WTC11 (cell line): ENCODE measurements around the gene PAQR4. TPM values are rescaled to one million over a fixed set of nuclear protein-coding genes. Genes with fewer than 3 reads are reported as not detected.
A peak's percentile ranks its signal among the peaks of the same experiment; 100 is the strongest.

Experiments
- ATAC-seq: fragments of 200-7000 bp; cut with Tn5 transposase; 2 replicates; pipeline ENCODE4 v1.10.0; 2021; ENCODE audit warnings: mild to moderate bottlenecking, moderate library complexity
- CTCF ChIA-PET: fragments of 300-600 bp; sonication (Branson Sonifier 250); formaldehyde crosslinking; loops from one replicate; lab custom pipeline; 2021; ENCODE audit warnings: antibody characterized with exemption; lab: Charles Lee
- POLR2A ChIA-PET: fragments of 350-600 bp; sonication (Branson Sonifier 250); formaldehyde crosslinking; loops from one replicate; lab custom pipeline; 2021; ENCODE audit warnings: antibody characterized with exemption; lab: Charles Lee
- DNase-seq: peaks from one replicate; pipeline ENCODE4 v3.0.0; 2021; ENCODE audit warnings: low spot score
- H3K27ac Mint-ChIP-seq: 2 replicates; pipeline ENCODE4 v1.8.0; 2021; ENCODE audit warnings: mixed read lengths
- H3K27me3 Mint-ChIP-seq: 2 replicates; pipeline ENCODE4 v1.8.0; 2021; ENCODE audit warnings: low read depth, mild to moderate bottlenecking, moderate library complexity, mixed read lengths
- H3K36me3 Mint-ChIP-seq: 2 replicates; pipeline ENCODE4 v1.8.0; 2021; ENCODE audit warnings: mixed read lengths
- H3K4me1 Mint-ChIP-seq: 2 replicates; pipeline ENCODE4 v1.8.0; 2022; ENCODE audit warnings: mixed read lengths
- H3K4me3 Mint-ChIP-seq: 2 replicates; pipeline ENCODE4 v1.8.0; 2021; ENCODE audit warnings: mild to moderate bottlenecking, moderate library complexity, mixed read lengths
- H3K9me3 Mint-ChIP-seq: 2 replicates; pipeline ENCODE4 v1.8.0; 2021; ENCODE audit warnings: mixed read lengths
- CREB1 ChIP-seq: sonication (generic); formaldehyde crosslinking; IDR thresholded peaks from 2 replicates; pipeline ENCODE4 v1.8.0; 2023; ENCODE audit warnings: mild to moderate bottlenecking, missing genetic modification reagents
- CREM ChIP-seq: sonication (generic); formaldehyde crosslinking; IDR thresholded peaks from 2 replicates; pipeline ENCODE4 v1.8.1; 2022; ENCODE audit warnings: mild to moderate bottlenecking, missing genetic modification reagents, moderate library complexity
- ETV6 ChIP-seq: sonication (generic); formaldehyde crosslinking; IDR thresholded peaks from 2 replicates; pipeline ENCODE4 v1.8.1; 2022; ENCODE audit warnings: mild to moderate bottlenecking, missing genetic modification reagents
- FOXK1 ChIP-seq: sonication (generic); formaldehyde crosslinking; IDR thresholded peaks from 2 replicates; pipeline ENCODE4 v1.8.0; 2022; ENCODE audit warnings: mild to moderate bottlenecking, moderate library complexity, missing genetic modification reagents
- GRHL2 ChIP-seq: fragments of 250-450 bp; sonication (Bioruptor Pico); IDR thresholded peaks from 2 replicates; pipeline ENCODE4 v1.8.0; 2022; ENCODE audit warnings: mild to moderate bottlenecking, moderate library complexity; ENCODE audit not compliant: insufficient replicate concordance, severe bottlenecking
- JUN ChIP-seq: sonication (generic); formaldehyde crosslinking; IDR thresholded peaks from 2 replicates; pipeline ENCODE4 v1.8.0; 2023; ENCODE audit warnings: mild to moderate bottlenecking, missing genetic modification reagents
- NR2C2 ChIP-seq: sonication (generic); formaldehyde crosslinking; IDR thresholded peaks from 2 replicates; pipeline ENCODE4 v1.8.0; 2022; ENCODE audit warnings: mild to moderate bottlenecking, missing genetic modification reagents
- PRRX2 ChIP-seq: fragments of 250-450 bp; sonication (Bioruptor Pico); IDR thresholded peaks from 2 replicates; pipeline ENCODE4 v1.8.0; 2021; ENCODE audit warnings: mild to moderate bottlenecking
- SMAD3 ChIP-seq: sonication (generic); formaldehyde crosslinking; IDR thresholded peaks from 2 replicates; pipeline ENCODE4 v1.8.0; 2022; ENCODE audit warnings: missing genetic modification reagents, mild to moderate bottlenecking, borderline replicate concordance
- TEAD4 ChIP-seq: sonication (generic); formaldehyde crosslinking; IDR thresholded peaks from 2 replicates; pipeline ENCODE4 v1.8.0; 2022; ENCODE audit warnings: mild to moderate bottlenecking, missing genetic modification reagents
- TP53 ChIP-seq: sonication (generic); formaldehyde crosslinking; IDR thresholded peaks from 2 replicates; pipeline ENCODE4 v1.8.1; 2023; ENCODE audit warnings: mild to moderate bottlenecking, missing genetic modification reagents
- ZBTB21 ChIP-seq: sonication (generic); formaldehyde crosslinking; IDR thresholded peaks from 2 replicates; pipeline ENCODE4 v1.8.1; 2023; ENCODE audit warnings: mild to moderate bottlenecking, missing genetic modification reagents, borderline replicate concordance
- ZNF138 ChIP-seq: sonication (generic); formaldehyde crosslinking; conservative IDR thresholded peaks from 2 replicates; pipeline ENCODE4 v1.8.1; 2022; ENCODE audit warnings: mild to moderate bottlenecking, moderate library complexity, missing genetic modification reagents
- ZNF232 ChIP-seq: sonication (generic); formaldehyde crosslinking; IDR thresholded peaks from 2 replicates; pipeline ENCODE4 v1.8.0; 2022; ENCODE audit warnings: mild to moderate bottlenecking, missing genetic modification reagents
- ZNF317 ChIP-seq: sonication (generic); formaldehyde crosslinking; IDR thresholded peaks from 2 replicates; pipeline ENCODE4 v1.8.1; 2023; ENCODE audit warnings: low read depth, mild to moderate bottlenecking, moderate library complexity, missing genetic modification reagents, borderline replicate concordance
- total RNA-seq: library from RNA; stranded (reverse); gene quantifications from 3 replicates; pipeline ENCODE4 v1.2.3, GENCODE V29; 2021
- TF ChIP-seq, protein P1 (sequence below): sonication (generic); formaldehyde crosslinking; IDR thresholded peaks from 2 replicates; pipeline ENCODE4 v1.8.1; 2022; ENCODE audit warnings: mild to moderate bottlenecking, moderate library complexity, missing genetic modification reagents
- TF ChIP-seq, protein P2 (sequence below): sonication (generic); formaldehyde crosslinking; IDR thresholded peaks from 2 replicates; pipeline ENCODE4 v1.8.0; 2022; ENCODE audit warnings: mild to moderate bottlenecking, missing genetic modification reagents
- TF ChIP-seq, protein P3 (sequence below): fragments of 250-450 bp; sonication (Bioruptor Pico); conservative IDR thresholded peaks from 2 replicates; pipeline ENCODE4 v1.9.0; 2021; ENCODE audit warnings: mild to moderate bottlenecking
- TF ChIP-seq, protein P4 (sequence below): sonication (generic); formaldehyde crosslinking; IDR thresholded peaks from 2 replicates; pipeline ENCODE4 v1.8.0; 2023; ENCODE audit warnings: mild to moderate bottlenecking, missing genetic modification reagents
- TF ChIP-seq, protein P5 (sequence below): sonication (generic); formaldehyde crosslinking; IDR thresholded peaks from 2 replicates; pipeline ENCODE4 v1.8.0; 2022; ENCODE audit warnings: mild to moderate bottlenecking, missing genetic modification reagents
- TF ChIP-seq, protein P6 (sequence below): fragments of 250-450 bp; sonication (Bioruptor Pico); IDR thresholded peaks from 2 replicates; pipeline ENCODE4 v2.1.2; 2022; ENCODE audit warnings: mild to moderate bottlenecking, moderate library complexity
- TF ChIP-seq, protein P7 (sequence below): sonication (generic); formaldehyde crosslinking; IDR thresholded peaks from 2 replicates; pipeline ENCODE4 v1.8.1; 2023; ENCODE audit warnings: mild to moderate bottlenecking, missing genetic modification reagents
- TF ChIP-seq, protein P8 (sequence below): sonication (generic); formaldehyde crosslinking; IDR thresholded peaks from 2 replicates; pipeline ENCODE4 v1.8.1; 2022; ENCODE audit warnings: low read depth, missing genetic modification reagents, borderline replicate concordance

PAQR4 gene
- total RNA-seq, 1 experiment from 2014 or later = 32.4 TPM

DNA sequence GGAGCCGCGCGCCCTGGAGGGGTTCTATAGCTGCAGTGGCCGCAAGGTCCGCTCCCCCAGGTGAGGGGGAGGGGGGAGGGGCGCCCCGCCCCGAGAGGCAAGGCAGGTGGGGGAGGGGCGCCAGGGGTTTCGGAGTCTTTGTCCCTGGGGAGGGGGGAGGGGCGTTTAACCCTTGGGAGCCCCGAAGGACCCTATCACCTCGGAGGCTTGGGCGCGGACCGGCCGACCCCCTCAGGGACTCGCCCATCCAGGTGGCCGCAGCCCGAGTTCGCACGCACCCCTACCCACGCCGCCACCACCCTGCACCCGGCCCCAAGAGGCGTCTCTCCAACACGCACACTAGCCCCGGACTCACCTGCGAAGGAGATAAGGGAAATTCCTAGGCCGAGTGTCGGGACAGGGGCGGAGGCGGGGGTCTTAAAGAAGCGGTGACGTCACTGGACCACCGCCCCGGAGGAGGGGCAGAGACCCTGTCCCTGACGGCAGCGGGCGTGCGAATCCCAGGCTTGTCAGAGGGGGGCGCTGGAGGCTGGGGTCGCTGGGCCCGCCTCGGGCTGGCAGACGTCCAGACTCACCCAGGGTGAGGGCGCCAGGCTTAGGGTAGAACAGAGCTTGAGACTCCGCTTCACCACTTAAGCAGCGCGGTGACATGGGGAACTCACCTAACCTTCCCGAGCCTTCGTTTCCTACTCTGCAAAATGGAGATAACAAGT is 48.8 kb downstream of the PAQR4 start, which contains the start of gene CLDN6:
TSS of gene CLDN6 (minus strand) at position 390 of the 713 bp plus-strand sequence. CDS start 2,162 bp downstream, outside the sequence.
- Mint-ChIP-seq H3K27ac (peak within 1 kb of the TSS; percentile 96), H3K9me3 (no peaks in the 10 kb centered on the region), H3K27me3 (peaks cover 5% of the 10 kb centered on the region; the same call in 1 of the 2 replicates), H3K4me3 (peak within 1 kb of the TSS; percentile 93), H3K36me3 (peaks cover 21% of the 10 kb centered on the region), H3K4me1 (peaks cover 69% of the 10 kb centered on the region)
- ATAC-seq (peak; percentile 49), DNase-seq (peak; percentile 99)
- POLR2A ChIA-PET = interaction anchor here (0.8 to 17.1 kb wide), 5 partner anchors 12 to 40 kb away, joined by 3 to 502 read pairs (median 8); partner anchors contain the start of gene CLDN9
- CTCF ChIA-PET = interaction anchor here (0.5 to 8.6 kb wide), 18 partner anchors 11 to 180 kb away, joined by 3 to 360 read pairs (median 4); partner anchors contain the start of genes CLDN9, KREMEN2 and ZSCAN10
- TF ChIP-seq PRRX2 (CRISPR knock-in tag) (no peak), ZBTB21 (CRISPR knock-in tag) (peak; percentile 70; the same call in 1 of the 2 replicates), TEAD4 (CRISPR knock-in tag) (no peak), CREB1 (CRISPR knock-in tag) (0 out of 2 replicates have a peak, but pooled peaks have one; percentile 16), NR2C2 (CRISPR knock-in tag) (no peak), GRHL2 (CRISPR knock-in tag) (no peak), ETV6 (CRISPR knock-in tag) (peak; percentile 77), TP53 (CRISPR knock-in tag) (peak; percentile 85), FOXK1 (peak; percentile 38; the same call in 1 of the 2 replicates), ZNF138 (no peak), SMAD3 (CRISPR knock-in tag) (peak; percentile 71; the same call in 1 of the 2 replicates), ZNF232 (peak; percentile 78; the same call in 1 of the 2 replicates), JUN (CRISPR knock-in tag) (no peak), CREM (CRISPR knock-in tag) (peak; percentile 91), ZNF317 (CRISPR knock-in tag) (no peak)
- TF ChIP-seq, protein P1, sequence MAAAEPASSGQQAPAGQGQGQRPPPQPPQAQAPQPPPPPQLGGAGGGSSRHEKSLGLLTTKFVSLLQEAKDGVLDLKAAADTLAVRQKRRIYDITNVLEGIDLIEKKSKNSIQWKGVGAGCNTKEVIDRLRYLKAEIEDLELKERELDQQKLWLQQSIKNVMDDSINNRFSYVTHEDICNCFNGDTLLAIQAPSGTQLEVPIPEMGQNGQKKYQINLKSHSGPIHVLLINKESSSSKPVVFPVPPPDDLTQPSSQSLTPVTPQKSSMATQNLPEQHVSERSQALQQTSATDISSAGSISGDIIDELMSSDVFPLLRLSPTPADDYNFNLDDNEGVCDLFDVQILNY (CRISPR knock-in tag) = peak; percentile 72
- TF ChIP-seq, protein P2, sequence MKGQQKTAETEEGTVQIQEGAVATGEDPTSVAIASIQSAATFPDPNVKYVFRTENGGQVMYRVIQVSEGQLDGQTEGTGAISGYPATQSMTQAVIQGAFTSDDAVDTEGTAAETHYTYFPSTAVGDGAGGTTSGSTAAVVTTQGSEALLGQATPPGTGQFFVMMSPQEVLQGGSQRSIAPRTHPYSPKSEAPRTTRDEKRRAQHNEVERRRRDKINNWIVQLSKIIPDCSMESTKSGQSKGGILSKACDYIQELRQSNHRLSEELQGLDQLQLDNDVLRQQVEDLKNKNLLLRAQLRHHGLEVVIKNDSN (CRISPR knock-in tag) = peak; percentile 67; the same call in 1 of the 2 replicates
- TF ChIP-seq, protein P3, sequence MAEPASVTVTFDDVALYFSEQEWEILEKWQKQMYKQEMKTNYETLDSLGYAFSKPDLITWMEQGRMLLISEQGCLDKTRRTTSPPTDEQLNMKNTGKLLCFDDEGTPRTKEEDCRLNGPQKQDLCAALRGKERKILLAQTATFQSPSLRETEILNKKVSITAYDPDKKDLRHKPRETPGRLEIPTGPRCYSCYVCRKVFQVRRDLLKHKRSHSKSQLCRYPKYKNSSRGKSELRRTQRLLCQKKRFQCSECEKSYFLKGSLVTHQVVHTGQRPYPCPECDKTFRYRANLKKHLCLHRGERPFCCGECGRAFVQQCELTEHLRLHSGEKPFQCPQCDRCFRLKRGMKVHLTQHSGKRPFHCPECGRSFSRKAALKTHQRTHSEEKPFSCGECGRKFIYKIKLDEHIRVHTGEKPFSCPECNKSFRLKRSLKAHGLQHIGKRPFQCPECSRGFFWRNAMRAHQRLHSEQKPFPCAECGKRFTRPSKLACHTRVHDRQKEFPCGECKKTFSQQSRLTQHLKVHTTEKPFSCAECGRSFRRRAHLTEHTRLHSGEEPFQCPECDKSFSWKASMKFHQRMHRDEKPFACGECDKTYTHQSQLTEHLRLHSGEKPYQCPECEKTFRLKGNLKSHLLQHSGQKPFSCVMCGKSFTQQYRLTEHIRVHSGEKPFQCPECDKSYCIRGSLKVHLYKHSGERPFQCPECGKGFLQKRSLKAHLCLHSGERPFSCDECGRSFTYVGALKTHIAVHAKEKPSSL = no peak
- TF ChIP-seq, protein P4, sequence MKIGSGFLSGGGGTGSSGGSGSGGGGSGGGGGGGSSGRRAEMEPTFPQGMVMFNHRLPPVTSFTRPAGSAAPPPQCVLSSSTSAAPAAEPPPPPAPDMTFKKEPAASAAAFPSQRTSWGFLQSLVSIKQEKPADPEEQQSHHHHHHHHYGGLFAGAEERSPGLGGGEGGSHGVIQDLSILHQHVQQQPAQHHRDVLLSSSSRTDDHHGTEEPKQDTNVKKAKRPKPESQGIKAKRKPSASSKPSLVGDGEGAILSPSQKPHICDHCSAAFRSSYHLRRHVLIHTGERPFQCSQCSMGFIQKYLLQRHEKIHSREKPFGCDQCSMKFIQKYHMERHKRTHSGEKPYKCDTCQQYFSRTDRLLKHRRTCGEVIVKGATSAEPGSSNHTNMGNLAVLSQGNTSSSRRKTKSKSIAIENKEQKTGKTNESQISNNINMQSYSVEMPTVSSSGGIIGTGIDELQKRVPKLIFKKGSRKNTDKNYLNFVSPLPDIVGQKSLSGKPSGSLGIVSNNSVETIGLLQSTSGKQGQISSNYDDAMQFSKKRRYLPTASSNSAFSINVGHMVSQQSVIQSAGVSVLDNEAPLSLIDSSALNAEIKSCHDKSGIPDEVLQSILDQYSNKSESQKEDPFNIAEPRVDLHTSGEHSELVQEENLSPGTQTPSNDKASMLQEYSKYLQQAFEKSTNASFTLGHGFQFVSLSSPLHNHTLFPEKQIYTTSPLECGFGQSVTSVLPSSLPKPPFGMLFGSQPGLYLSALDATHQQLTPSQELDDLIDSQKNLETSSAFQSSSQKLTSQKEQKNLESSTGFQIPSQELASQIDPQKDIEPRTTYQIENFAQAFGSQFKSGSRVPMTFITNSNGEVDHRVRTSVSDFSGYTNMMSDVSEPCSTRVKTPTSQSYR (CRISPR knock-in tag) = peak; percentile 97
- TF ChIP-seq, protein P5, sequence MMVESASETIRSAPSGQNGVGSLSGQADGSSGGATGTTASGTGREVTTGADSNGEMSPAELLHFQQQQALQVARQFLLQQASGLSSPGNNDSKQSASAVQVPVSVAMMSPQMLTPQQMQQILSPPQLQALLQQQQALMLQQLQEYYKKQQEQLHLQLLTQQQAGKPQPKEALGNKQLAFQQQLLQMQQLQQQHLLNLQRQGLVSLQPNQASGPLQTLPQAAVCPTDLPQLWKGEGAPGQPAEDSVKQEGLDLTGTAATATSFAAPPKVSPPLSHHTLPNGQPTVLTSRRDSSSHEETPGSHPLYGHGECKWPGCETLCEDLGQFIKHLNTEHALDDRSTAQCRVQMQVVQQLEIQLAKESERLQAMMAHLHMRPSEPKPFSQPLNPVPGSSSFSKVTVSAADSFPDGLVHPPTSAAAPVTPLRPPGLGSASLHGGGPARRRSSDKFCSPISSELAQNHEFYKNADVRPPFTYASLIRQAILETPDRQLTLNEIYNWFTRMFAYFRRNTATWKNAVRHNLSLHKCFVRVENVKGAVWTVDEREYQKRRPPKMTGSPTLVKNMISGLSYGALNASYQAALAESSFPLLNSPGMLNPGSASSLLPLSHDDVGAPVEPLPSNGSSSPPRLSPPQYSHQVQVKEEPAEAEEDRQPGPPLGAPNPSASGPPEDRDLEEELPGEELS = peak; percentile 83; the same call in 1 of the 2 replicates
- TF ChIP-seq, protein P6, sequence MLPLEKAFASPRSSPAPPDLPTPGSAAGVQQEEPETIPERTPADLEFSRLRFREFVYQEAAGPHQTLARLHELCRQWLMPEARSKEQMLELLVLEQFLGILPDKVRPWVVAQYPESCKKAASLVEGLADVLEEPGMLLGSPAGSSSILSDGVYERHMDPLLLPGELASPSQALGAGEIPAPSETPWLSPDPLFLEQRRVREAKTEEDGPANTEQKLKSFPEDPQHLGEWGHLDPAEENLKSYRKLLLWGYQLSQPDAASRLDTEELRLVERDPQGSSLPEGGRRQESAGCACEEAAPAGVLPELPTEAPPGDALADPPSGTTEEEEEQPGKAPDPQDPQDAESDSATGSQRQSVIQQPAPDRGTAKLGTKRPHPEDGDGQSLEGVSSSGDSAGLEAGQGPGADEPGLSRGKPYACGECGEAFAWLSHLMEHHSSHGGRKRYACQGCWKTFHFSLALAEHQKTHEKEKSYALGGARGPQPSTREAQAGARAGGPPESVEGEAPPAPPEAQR (CRISPR knock-in tag) = no peak
- TF ChIP-seq, protein P7, sequence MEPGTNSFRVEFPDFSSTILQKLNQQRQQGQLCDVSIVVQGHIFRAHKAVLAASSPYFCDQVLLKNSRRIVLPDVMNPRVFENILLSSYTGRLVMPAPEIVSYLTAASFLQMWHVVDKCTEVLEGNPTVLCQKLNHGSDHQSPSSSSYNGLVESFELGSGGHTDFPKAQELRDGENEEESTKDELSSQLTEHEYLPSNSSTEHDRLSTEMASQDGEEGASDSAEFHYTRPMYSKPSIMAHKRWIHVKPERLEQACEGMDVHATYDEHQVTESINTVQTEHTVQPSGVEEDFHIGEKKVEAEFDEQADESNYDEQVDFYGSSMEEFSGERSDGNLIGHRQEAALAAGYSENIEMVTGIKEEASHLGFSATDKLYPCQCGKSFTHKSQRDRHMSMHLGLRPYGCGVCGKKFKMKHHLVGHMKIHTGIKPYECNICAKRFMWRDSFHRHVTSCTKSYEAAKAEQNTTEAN (CRISPR knock-in tag) = no peak
- TF ChIP-seq, protein P8, sequence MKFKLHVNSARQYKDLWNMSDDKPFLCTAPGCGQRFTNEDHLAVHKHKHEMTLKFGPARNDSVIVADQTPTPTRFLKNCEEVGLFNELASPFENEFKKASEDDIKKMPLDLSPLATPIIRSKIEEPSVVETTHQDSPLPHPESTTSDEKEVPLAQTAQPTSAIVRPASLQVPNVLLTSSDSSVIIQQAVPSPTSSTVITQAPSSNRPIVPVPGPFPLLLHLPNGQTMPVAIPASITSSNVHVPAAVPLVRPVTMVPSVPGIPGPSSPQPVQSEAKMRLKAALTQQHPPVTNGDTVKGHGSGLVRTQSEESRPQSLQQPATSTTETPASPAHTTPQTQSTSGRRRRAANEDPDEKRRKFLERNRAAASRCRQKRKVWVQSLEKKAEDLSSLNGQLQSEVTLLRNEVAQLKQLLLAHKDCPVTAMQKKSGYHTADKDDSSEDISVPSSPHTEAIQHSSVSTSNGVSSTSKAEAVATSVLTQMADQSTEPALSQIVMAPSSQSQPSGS (CRISPR knock-in tag) = peak; percentile 60; the same call in 1 of the 2 replicates
